ENCODE results near the gene KCNE3.

Gene KCNE3, protein sequence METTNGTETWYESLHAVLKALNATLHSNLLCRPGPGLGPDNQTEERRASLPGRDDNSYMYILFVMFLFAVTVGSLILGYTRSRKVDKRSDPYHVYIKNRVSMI
- long read RNA-seq, donor 1, transcript KCNE3-201 (3 exons, 3,143 nt), result major isoform, 6 of 7 reads
- long read RNA-seq, donor 1, partial matches to known transcripts, result 0 of 7 reads
- long read RNA-seq, donor 1, other reads (novel, unspliced or antisense), result 0 of 7 reads
- long read RNA-seq, donor 2, partial matches to known transcripts, result 0 of 1 reads
- long read RNA-seq, donor 2, other reads (novel, unspliced or antisense), result 0 of 1 reads
- long read RNA-seq, donor 3, partial matches to known transcripts, result 0 of 3 reads
- long read RNA-seq, donor 3, other reads (novel, unspliced or antisense), result 0 of 3 reads
- long read RNA-seq, donor 4, transcript KCNE3-201 (3 exons, 3,143 nt), result major isoform, 8 of 12 reads
- long read RNA-seq, donor 4, partial matches to known transcripts, result 0 of 12 reads
- long read RNA-seq, donor 4, other reads (novel, unspliced or antisense), result 0 of 12 reads
- long read RNA-seq, donor 5, partial matches to known transcripts, result 0 of 5 reads
- long read RNA-seq, donor 5, other reads (novel, unspliced or antisense), result 0 of 5 reads
- long read RNA-seq, donor 6, partial matches to known transcripts, result 0 of 7 reads
- long read RNA-seq, donor 6, other reads (novel, unspliced or antisense), result 0 of 7 reads
- long read RNA-seq, donor 7, transcript KCNE3-201 (3 exons, 3,143 nt), result major isoform, 5 of 8 reads
- long read RNA-seq, donor 7, partial matches to known transcripts, result 0 of 8 reads
- long read RNA-seq, donor 7, other reads (novel, unspliced or antisense), result 0 of 8 reads
- long read RNA-seq, donor 8, transcript KCNE3-201 (3 exons, 3,143 nt), result major isoform, 5 of 7 reads
- long read RNA-seq, donor 8, partial matches to known transcripts, result 0 of 7 reads
- long read RNA-seq, donor 8, other reads (novel, unspliced or antisense), result 0 of 7 reads

DNA sequence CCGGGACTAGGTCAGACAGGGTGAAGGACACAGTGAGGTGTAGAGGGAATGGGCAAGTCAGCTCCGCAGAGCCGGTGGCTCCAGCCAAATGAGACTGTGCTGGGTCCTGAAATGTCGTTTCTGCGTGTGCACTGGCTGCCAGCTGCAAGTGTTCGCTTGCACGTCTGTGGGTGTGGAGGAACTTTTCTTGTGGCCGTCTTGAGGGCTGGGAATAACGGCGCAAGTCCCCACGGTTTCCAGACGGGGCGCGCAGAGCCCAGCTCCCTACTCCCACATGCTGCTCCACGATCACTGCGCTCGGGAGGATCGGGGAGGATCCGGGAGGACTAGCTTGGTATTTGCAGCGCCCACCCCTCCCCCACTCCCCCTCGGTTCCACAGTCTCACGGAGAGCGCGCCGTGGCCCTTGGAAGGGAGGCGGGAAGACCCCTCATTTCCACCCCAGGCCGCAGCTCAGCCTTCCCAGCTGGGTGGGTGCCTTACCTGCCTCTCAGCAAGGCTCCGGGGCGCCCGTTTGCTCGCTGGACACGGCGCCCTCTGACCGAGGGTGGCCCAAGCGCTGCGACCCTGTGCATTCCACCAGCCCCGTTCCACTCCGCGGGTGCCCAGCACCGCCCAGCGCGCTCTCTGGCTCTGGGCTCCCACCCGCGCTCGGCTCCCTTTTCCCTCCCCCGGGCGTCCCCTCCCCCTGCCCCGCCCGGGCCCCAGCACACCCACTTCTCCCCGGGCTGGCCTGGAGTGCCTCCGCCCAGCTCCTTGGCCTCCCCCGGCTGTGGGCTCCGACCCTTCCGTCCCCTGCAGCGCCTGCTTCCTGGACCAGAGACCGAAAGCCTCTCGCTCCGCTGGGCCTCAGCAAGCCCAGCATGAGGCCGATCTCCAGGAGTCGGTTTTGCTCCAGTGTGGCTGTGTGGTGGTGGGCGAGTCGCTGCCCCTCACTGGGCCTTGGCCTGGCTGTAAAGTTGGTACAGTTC, at the start of gene KCNE3:
KCNE3 (minus strand) TSS at position 634 of the 970 bp plus-strand sequence. CDS start 9,986 bp downstream, outside the sequence.
- peak; percentile 80 for DNase-seq

DNA sequence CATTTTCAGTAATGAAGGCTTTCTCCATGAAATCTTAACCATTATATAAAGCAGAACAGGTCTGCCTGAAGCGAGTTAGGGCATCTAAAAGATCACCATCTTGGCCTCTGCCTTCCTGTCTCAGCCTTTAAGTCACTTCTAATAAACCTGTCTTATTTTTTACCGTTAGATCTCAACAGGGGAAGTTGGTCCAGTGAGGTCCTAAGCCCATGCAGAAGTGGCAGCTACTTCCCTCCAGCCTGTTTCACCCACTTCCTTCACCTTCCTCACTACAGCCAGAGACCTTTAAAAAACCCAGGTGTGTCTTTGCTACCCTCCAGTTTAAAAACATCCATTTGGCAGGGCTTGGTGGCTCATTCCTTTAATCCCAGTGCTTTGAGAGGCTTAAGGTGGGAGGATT, 40.2 kb upstream of the KCNE3 start:
- no peak for DNase-seq

DNA sequence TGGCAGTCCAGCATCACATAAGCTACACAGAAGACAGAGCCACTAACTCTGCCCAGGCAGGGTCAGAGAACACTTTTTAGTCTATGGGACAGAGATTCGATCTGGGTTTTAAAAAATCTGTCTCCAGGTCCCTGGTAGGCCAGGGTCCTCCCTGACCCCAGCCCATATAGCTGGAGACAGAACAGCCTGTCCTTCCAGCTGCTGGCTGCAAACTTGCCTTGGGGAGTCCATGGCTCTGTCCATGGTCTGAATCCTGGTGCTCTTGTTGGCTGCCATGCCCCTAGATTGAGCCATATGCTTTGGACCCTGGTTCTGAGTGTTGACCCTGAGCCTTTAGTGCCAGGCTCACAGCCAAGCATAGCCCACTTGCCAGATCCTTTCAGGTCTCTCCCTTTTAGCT, 39.5 kb upstream of the KCNE3 start:
- no peak for DNase-seq

DNA sequence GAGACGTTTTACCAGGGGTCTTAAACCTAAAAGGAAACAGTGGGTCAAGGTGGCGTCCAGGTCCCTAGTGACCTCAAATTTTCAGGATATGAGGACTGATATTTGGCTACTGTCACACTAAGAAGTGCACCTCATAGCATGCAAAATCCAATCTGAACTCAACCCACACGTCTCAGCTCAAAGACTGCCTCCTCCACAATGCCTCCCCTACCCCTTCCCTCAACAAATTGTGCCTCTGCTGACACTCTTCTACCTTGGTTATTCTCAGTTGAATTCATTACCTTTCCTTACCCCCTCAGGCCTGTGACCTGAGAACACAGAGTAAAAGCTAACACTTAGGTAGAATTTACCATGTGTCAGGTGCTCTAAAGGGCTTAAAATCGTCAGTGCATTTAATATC, 38.6 kb upstream of the KCNE3 start:
- DNase-seq, result no peak

DNA sequence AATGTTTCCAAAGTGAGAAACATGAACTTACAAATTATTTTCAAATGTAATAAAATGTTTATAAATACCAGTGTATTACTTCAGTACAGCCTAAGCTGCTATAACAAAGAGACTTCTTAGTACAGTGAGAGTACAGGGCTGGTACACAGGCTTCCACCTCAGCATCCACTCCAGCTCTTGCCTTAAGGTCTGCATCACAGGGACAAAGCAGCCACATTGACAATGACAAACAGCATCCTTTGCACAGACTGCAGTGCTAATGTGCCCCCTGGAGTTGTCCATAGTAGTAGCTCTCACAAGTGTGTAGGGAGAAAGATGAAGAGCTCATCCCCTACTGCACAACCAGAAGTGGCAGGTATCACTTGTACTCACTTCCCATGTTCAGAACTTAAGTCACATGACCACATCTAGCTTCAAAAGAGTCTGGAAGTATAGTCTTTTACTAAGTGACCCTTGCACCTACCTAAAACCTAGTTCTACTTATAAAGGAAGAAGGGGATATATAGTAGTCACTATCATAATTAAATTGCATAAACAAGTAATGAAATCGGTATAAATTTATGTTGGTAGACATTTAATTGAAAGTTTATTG, 36.8 kb upstream of the KCNE3 start:
- DNase-seq, result no peak

DNA sequence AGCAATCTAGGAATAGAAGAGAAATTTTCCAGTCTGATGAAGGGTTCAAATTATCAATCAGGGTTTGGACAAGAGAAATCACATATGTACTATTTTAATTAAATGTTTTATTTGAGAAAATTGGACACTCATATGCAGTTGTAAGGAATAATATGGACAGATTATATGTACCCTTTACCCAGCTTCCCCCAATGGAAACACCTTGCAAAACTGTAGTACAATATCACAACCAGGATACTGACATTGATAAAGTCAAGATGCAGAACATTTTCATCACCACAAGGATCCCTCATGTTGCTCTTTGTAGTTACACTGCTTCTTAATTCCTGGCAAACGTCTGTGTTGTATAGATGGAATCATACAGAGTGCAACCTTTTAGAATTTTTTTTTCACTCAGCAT, 27.6 kb upstream of the KCNE3 start:
- DNase-seq, result no peak

DNA sequence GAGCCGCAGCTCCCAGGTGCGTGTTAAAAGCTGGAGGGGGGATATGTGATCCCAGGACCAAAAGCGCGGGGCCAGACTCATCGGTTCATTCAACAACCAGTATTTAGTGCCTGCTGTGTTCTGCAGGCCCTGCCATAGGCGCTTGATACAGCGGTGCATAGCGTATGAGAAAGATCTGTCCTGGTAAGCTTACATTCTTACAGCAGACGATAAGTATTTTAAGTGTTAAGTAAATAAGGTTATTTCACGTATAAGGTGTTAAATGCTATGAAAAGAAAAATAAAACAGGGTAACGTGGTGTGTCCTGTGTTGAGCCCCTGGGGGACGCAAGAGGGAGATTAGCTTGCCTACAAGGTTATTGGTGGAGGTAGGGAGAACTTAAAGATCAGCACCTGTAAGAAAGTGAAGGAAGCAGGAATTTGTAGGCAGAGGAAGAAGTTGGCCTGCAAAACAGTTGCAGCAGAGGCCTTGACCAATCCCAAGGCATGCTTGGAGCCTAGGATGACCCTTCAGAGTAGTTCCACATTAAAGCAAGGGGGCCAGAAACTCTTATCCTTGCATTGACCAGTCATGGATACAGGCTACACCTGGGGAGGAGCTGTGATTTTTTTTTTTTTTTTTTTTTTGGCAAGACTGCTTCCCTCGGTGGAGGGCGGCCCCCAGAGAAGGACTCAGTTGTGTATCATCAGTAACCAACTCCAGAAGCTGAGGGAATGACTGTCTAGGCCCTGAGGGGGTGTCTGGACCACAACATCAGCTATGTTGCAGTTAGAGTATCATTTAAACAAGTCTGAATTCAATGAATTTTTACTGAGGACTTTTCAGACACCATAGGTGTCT, 26.7 kb upstream of the KCNE3 start:
- no peak for DNase-seq

DNA sequence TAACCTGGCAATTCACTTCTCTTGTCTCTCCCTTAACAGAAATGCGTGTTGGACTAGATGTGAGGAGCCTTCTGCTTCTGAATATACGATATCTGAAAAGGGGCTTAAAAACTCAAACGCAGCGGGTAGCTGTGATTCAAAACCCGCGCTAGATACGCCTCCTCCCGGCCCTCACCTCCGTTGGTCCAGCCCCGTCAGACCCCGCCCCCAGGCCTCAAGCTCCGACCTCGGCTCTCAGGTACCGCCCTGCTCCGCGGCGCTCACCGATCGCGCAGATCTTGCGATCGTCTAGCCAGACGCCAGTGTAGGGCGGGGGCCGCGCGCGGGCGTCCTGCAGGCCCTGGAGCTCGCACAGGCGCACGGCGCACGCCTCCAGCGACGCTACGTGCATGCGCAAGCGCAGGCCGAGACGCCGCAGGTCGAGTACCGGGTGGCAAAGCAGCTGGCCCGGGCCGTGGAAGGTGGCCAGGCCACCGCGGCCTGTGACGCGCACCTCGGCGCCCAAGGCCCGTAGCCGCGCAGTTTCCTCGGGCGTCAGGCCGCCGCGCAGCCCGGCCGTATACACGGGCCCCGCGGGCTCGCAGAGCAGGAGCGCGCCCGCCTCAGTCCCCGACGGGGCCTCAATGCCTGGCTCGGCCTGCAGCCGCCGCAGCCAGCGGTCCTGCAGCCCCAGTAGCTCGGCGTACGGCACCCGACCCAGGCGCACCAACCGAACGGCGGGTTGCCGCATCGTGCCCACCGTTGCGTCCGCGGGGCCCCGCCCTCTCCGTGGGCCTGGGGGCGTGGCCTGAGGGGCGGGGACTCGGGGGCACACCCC, 25.8 kb upstream of the KCNE3 start, which contains the start of gene LIPT2:
LIPT2 (minus strand) TSS at position 751 of the 817 bp plus-strand sequence; CDS start at position 730, 21 bp downstream.
- peak; percentile 98 for DNase-seq

DNA sequence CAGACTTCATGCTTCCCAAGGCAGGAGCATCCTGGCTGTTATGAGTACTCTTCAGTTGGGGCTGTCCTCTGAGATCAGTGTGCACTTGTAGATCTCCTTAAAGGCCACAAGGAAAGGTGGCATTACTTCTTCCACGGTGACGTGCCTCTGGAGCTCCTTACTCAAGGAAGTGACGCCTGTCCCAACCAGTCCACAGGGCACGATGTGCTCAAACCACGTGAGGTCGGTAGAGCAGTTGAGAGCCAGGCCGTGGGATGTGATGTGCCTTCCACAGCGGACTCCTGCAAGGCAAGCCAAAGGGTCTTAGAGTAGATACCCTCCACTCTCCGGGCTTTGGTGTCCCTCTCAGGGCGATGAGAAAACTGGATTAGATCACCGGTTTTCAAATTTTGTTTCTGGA, 24.7 kb upstream of the KCNE3 start:
- no peak for DNase-seq

DNA sequence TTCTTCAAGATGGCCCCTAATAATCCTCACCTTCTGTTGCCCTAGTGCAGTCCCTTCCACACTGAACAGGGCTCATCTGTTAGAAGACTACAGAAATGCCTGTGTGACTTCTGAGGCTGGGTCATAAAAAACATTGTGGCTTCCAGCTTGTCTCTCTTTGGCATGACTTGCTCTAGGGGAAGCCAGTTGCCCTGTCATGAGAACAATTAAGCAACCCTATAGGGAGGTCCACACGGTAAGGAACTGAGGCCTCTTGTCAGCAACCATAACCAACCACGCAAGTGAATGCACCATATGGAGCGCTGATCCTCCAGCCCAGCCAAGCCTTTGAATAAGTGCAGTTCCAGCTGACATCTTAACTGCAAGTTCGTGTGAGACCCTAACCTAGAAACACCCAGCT, 23.6 kb upstream of the KCNE3 start:
- DNase-seq, result no peak

DNA sequence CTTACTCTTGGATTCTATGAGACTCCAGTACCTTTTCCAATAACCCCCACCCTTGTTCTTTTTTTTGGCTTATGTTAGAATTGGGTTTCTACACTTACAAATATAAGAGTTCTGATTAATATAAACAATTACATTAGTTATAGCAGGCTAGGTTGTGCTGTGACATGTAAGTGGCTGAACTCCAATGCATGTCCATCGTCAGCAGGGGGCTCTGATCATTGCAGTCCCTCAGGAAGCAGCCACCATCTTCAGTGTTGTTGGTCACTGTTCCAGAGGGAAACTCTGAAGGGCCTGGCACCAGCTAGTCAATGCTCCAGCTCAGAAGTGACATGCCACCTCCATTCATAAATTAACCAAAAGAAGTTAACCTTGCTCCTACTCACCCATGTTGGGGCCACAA, 20.5 kb upstream of the KCNE3 start:
- no peak for DNase-seq

DNA sequence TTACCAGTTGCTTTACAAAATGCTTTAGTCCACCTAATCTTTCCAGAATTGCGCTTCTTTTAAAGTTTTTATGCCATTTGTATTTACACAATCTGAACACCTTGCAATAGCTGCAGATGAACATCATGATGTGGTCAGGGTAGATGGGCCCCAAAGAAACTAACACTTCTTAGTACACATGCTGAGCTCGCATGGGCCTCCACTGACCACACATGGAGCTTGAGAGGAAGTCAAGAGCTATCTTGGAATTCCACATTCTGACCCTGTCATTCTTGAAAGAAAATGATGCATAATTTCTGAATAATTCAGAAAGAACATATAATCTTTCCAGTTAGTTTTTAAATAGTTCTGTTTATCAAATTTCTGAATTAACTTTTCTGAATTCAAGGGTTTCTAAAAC, 18.5 kb upstream of the KCNE3 start:
- no peak for DNase-seq

DNA sequence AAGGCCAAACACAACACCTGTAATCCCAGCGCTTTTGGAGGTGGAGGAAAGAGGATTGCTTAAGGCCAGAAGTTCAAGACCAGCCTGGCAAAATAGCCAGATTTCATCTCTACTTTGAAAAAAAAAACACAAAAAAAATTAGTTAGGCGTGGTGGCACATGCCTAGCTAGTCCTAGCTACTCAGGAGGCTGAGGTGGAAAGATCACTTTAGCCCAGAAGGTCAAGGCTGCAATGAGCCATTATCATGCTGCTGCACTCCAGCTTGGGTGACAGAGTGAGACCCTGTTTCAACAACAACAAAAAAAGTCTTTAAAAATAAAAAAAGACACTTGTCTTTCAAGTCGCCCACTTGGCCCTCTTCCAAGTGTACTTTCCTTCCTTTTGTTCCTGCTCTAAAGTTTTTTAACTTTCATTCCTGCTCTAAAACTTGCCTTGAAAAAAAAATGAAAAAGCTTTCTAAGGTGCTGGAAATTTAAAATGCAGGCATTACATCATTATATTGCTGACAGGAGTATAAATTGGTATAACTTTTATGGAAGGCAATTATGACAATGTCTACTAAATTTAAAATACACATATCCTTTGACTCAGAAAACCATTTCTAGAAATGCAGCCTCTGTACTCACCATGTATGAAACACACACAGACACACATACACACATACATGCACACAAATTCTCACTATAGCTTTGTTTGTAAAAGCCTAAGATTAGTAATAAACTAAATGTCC, 13.5 kb upstream of the KCNE3 start:
- DNase-seq, result no peak

DNA sequence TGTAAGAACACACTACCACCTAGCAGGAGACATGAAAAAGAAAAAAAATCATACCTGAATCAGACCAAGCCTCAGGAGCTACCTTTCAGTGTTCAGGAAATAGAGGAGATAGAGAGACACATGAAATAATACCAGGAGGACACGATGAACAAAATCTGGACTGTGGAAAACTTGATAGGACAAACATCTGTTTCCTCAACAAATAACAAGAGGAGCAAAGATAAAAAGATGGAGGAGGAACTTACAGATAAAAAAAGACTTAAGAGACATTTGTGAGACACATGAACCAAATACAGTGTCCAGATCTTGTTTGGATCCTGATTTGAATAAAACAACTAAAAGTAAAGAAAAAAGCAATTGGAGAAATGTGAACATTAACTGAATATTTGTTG, 12.4 kb upstream of the KCNE3 start:
- DNase-seq, result no peak

DNA sequence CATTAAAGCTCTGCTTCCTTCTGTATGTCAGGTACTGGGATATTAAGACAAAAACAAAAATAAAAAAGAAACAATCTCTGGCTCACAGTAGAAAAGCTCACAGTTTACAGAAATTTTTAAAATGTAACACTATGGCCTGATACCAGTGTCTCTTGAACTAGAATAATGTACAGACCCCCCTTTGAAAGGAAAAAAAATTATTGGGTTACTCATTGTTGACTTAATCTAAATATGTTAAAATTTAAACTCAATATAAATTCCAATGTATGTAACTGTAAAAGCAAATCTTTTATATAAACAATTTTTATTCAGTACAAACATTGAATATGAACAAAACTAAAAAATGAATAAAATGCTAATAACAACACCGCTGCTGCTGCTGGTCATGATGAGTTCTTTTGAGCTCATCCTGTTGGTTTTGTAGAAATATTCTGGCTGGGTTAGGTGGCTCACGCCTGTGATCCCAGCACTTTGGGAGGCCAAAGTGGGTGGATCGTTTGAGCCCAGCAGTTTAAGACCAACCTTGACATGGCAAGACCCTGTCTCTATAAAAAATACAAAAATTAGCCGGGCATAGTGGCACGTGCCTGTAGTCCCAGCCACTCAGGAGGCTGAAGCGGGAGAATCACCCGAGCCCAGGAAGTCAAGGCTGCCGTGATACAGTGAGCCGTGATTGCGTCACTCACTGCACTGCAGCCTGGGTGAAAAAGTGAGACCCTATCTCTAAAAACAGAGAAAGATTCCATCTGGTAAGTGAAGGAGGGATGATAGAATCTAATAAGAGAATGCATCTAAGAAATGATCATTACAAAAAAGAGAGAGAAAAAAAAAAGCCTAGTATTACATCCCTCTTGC, 11.8 kb upstream of the KCNE3 start:
- no peak for DNase-seq

DNA sequence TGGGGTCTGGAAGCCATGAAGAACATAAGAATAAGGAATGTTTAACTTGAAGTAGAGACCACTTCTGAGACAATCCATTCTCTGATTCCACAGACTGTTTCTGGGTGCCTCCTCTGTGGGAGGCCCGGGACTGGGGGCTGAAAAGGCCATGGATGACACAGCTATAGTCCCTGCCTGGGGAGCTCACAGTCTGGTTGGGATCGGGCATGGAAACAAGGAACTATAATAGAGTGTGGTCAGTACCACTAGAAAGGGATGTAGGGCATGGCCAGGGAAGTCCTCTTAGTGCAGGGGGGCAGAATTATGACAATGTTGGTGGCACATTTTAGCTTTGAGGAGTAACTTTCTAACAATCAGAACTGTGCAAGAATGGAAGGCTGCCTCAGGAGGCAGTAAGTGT, 9.2 kb upstream of the KCNE3 start:
- DNase-seq, result no peak

DNA sequence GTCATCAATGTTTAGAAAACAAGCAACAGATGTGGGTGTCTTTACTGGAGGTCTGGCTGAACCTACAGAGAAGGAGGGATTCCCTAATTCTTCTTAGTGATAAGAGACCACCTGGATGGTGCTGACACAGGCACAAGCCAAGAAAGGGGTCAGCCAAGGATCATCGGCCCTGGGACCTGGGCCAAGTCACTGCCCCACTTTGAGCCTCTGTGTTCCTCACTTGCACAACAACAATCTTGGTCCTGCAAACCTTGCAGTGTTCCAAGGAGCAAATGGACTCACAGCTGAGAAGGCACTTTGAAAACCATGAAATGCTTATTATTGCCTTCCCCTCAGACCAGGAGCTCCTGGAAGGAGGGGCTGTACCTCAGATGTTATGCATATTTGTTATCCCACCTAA, 7.0 kb upstream of the KCNE3 start:
- no peak for DNase-seq

Data from right kidney (tissue), 9 donors.